ENCODE results near the gene BCL2L1. TPM values are rescaled to one million over a fixed set of nuclear protein-coding genes. Genes with fewer than 3 reads are reported as not detected.

Gene BCL2L1
- polyA plus RNA-seq, 1 donor from 2014 or later: 125 TPM

DNA sequence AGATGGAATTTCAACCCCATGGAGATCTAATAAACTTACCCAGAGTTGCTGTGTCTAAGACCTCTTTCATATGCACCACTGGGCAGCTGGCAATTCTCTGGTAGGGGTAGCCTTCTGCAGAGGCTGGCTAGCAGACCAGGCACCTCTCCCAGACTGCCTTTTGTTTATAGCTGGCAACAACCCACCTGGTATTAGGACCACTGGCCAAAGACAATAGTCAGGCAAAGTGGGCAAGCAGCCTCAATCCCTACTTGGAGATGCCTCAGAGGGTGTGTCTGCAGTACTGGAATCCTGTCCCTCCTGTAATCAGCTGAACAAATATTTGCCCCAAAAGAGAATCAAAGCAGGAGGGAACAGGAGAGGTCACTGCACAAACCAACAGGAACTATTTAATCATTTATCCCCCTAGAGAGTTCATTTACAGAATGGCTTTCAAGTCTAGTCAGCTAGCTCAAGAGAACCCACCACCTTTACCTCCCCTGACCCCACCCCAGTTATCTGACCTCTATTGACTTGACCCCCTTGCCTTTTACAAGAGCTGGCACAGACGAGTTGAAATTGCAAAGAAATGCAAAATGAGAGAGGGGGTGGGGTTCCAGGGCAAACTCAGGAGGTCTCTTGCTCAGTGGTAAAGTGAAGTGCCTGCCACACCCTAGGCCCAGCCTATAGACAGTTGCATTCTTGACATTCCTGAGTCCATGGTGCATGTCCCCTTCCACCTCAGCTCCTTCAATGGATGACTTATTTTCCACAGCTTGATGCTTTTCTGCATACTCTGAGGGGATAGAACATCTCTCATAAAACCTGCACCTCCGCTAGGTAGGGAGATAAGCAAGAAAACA, 2.8 kb downstream of the BCL2L1 start:
- no peaks in the 10 kb centered on the region for H3K36me3 ChIP-seq (ENCODE audit: insufficient read depth, low read length)
- H3K9me2 ChIP-seq (ENCODE audit: insufficient read depth, low read length): no peaks in the 10 kb centered on the region
- H3K27ac ChIP-seq (ENCODE audit: low read length): no peak overlapping the region
- TF ChIP-seq RAD21 (conservative IDR thresholded peaks at IDR 0.05) (no peak), POLR2AphosphoS5 (IDR thresholded peaks at IDR 0.05) (no peak), SMC3 (conservative IDR thresholded peaks at IDR 0.05; ENCODE audit: poor library complexity) (no peak), EZH2 (IDR thresholded peaks at IDR 0.05; ENCODE audit: borderline replicate concordance, insufficient read depth, low read length, poor library complexity, severe bottlenecking) (no peak), MXI1 (conservative IDR thresholded peaks at IDR 0.05; ENCODE audit: poor library complexity, severe bottlenecking) (no peak), TAF1 (IDR thresholded peaks at IDR 0.05; ENCODE audit: low read depth) (no peak)
- TF ChIP-seq, protein P1, sequence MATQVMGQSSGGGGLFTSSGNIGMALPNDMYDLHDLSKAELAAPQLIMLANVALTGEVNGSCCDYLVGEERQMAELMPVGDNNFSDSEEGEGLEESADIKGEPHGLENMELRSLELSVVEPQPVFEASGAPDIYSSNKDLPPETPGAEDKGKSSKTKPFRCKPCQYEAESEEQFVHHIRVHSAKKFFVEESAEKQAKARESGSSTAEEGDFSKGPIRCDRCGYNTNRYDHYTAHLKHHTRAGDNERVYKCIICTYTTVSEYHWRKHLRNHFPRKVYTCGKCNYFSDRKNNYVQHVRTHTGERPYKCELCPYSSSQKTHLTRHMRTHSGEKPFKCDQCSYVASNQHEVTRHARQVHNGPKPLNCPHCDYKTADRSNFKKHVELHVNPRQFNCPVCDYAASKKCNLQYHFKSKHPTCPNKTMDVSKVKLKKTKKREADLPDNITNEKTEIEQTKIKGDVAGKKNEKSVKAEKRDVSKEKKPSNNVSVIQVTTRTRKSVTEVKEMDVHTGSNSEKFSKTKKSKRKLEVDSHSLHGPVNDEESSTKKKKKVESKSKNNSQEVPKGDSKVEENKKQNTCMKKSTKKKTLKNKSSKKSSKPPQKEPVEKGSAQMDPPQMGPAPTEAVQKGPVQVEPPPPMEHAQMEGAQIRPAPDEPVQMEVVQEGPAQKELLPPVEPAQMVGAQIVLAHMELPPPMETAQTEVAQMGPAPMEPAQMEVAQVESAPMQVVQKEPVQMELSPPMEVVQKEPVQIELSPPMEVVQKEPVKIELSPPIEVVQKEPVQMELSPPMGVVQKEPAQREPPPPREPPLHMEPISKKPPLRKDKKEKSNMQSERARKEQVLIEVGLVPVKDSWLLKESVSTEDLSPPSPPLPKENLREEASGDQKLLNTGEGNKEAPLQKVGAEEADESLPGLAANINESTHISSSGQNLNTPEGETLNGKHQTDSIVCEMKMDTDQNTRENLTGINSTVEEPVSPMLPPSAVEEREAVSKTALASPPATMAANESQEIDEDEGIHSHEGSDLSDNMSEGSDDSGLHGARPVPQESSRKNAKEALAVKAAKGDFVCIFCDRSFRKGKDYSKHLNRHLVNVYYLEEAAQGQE (IDR thresholded peaks at IDR 0.05; ENCODE audit: borderline replicate concordance): no peak
- TF ChIP-seq, protein P2, sequence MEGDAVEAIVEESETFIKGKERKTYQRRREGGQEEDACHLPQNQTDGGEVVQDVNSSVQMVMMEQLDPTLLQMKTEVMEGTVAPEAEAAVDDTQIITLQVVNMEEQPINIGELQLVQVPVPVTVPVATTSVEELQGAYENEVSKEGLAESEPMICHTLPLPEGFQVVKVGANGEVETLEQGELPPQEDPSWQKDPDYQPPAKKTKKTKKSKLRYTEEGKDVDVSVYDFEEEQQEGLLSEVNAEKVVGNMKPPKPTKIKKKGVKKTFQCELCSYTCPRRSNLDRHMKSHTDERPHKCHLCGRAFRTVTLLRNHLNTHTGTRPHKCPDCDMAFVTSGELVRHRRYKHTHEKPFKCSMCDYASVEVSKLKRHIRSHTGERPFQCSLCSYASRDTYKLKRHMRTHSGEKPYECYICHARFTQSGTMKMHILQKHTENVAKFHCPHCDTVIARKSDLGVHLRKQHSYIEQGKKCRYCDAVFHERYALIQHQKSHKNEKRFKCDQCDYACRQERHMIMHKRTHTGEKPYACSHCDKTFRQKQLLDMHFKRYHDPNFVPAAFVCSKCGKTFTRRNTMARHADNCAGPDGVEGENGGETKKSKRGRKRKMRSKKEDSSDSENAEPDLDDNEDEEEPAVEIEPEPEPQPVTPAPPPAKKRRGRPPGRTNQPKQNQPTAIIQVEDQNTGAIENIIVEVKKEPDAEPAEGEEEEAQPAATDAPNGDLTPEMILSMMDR (IDR thresholded peaks at IDR 0.05; ENCODE audit: poor library complexity, severe bottlenecking): no peak
- H3K9ac ChIP-seq (ENCODE audit: low read length): peak overlapping the region; percentile 24
- H3K9me3 ChIP-seq (ENCODE audit: low read length): no peaks in the 10 kb centered on the region
- H3F3A ChIP-seq (ENCODE audit: insufficient read depth, low read length, poor library complexity, severe bottlenecking): no peaks in the 10 kb centered on the region
- peaks cover 3% of the 10 kb centered on the region for H4K20me1 ChIP-seq (ENCODE audit: insufficient read depth)
- peaks cover 64% of the 10 kb centered on the region for H3K79me2 ChIP-seq (replicated peaks; ENCODE audit: insufficient read depth, low read length)
- H2AFZ ChIP-seq (ENCODE audit: low read depth, low read length): no peak overlapping the region
- H3K27me3 ChIP-seq (ENCODE audit: insufficient read depth, low read depth, low read length): no peaks in the 10 kb centered on the region
- H3K4me3 ChIP-seq (ENCODE audit: low read length): peak overlapping the region; percentile 73
- H3K4me2 ChIP-seq (ENCODE audit: low read length): peak overlapping the region; percentile 99

DNA sequence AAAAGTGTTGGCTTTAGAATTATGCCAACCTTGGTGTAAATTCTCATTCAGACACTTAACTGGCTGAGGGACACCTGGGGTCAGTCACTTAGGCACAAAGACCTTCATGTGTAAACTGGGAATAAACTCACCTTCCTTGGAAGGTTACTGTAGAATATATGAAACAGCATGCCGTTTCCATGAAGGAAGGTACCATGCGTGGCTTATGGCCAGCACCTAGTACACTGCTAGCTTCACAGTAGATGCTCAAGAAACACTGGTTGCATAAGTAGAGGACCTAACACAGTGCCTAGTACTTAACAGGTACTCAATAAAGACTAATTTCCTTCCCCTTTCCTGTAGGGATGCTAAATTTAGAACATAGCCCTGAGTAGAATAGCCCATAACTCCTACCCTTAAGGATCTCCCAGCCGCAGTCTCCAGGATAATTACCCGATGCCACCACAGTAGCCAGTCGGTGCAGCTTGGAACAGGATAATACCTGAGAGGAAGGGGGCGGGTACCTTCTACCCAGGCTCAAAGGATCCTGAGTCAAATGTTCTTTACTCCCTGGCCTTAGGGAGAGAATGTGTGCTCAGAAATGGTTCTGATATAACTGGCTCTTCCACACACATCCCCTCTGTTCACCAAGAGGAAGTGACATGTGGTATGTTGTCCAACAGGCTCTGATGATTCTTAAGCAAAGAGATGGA, 3.6 kb downstream of the BCL2L1 start:
- TF ChIP-seq EP300 (conservative IDR thresholded peaks at IDR 0.05; ENCODE audit: poor library complexity, severe bottlenecking) (no peak), RAD21 (conservative IDR thresholded peaks at IDR 0.05) (no peak), SMC3 (conservative IDR thresholded peaks at IDR 0.05; ENCODE audit: poor library complexity) (no peak), EZH2 (IDR thresholded peaks at IDR 0.05; ENCODE audit: borderline replicate concordance, insufficient read depth, low read length, poor library complexity, severe bottlenecking) (no peak), MXI1 (conservative IDR thresholded peaks at IDR 0.05; ENCODE audit: poor library complexity, severe bottlenecking) (no peak)
- TF ChIP-seq, protein P1 (IDR thresholded peaks at IDR 0.05; ENCODE audit: borderline replicate concordance): no peak
- no peaks in the 10 kb centered on the region for H3K9me2 ChIP-seq (ENCODE audit: insufficient read depth, low read length)
- no peaks in the 10 kb centered on the region for H3K9me3 ChIP-seq (ENCODE audit: low read length)
- H2AFZ ChIP-seq (ENCODE audit: low read depth, low read length): no peak overlapping the region
- H3K36me3 ChIP-seq (ENCODE audit: insufficient read depth, low read length): no peaks in the 10 kb centered on the region
- peak overlapping the region; percentile 73 for H3K4me3 ChIP-seq (ENCODE audit: low read length)
- no peak overlapping the region for H3K27ac ChIP-seq (ENCODE audit: low read length)
- H3K79me2 ChIP-seq (replicated peaks; ENCODE audit: insufficient read depth, low read length): peaks cover 64% of the 10 kb centered on the region
- H3F3A ChIP-seq (ENCODE audit: insufficient read depth, low read length, poor library complexity, severe bottlenecking): no peaks in the 10 kb centered on the region
- no peaks in the 10 kb centered on the region for H3K27me3 ChIP-seq (ENCODE audit: insufficient read depth, low read depth, low read length)
- H3K9ac ChIP-seq (ENCODE audit: low read length): no peak overlapping the region
- peaks cover 3% of the 10 kb centered on the region for H4K20me1 ChIP-seq (ENCODE audit: insufficient read depth)
- peak overlapping the region; percentile 99 for H3K4me2 ChIP-seq (ENCODE audit: low read length)
